Kidney (tissue), 14 donors: ENCODE data around the gene ELFN2. TPM values are rescaled to one million over a fixed set of nuclear protein-coding genes. Genes with fewer than 3 reads are reported as not detected.

Experiments
- DNase-seq, 5 donors: peaks; one replicate each; pipeline ENCODE4 v3.0.0-alpha.2; 2013 to 2020
- FAIRE-seq: peaks from 2 replicates; lab custom pipeline; 2012; peaks lifted over from hg19 to GRCh38; lab: Jason Lieb, UNC
- H3K27ac ChIP-seq, 2 donors: one replicate each; pipeline ENCODE4 v1.7.0; 2013; ENCODE audit warnings: low read depth in 2 of 2, low read length in 2 of 2, inconsistent platforms in 1 of 2
- H3K27me3 ChIP-seq: one replicate; pipeline ENCODE4 v1.7.1; 2013; ENCODE audit warnings: low read length, inconsistent platforms; ENCODE audit not compliant: control insufficient read depth, insufficient read depth
- H3K36me3 ChIP-seq, 3 donors: one replicate each; pipeline versions ENCODE4 v1.7.0 to v1.7.1; 2013; ENCODE audit warnings: low read length in 3 of 3, control low read depth in 1 of 3, inconsistent platforms in 1 of 3; ENCODE audit not compliant: insufficient read depth in 3 of 3, control insufficient read depth in 2 of 3
- H3K4me1 ChIP-seq, 3 donors: one replicate each; pipeline versions ENCODE4 v1.7.0 to v1.7.1; 2013; ENCODE audit warnings: low read length in 3 of 3, inconsistent platforms in 1 of 3, low read depth in 1 of 3; ENCODE audit not compliant: control insufficient read depth in 2 of 3, insufficient read depth in 2 of 3
- H3K4me3 ChIP-seq, 3 donors: one replicate each; pipeline versions ENCODE4 v1.7.0 to v1.8.1; 2013; ENCODE audit warnings: low read length in 3 of 3, control low read depth in 1 of 3, inconsistent platforms in 1 of 3
- H3K9ac ChIP-seq, 3 donors: one replicate each; pipeline versions ENCODE4 v1.7.0 to v1.7.1; 2013; ENCODE audit warnings: low read length in 3 of 3, control low read depth in 1 of 3, inconsistent platforms in 1 of 3
- H3K9me3 ChIP-seq, 3 donors: one replicate each; pipeline versions ENCODE4 v1.7.0 to v1.7.1; 2013; ENCODE audit warnings: low read length in 3 of 3, control low read depth in 1 of 3, inconsistent platforms in 1 of 3; ENCODE audit not compliant: control insufficient read depth in 2 of 3, insufficient read depth in 1 of 3
- intact Hi-C: fragments of 100-400 bp; cut with DNase I; formaldehyde crosslinking; loops from one replicate; pipeline ENCODE4 v1.11.1; 2022
- polyA plus RNA-seq: library from polyadenylated mRNA; stranded (reverse); fragments of 350-450 nt; fragmentation: Illumina TruSeq; extraction: RNeasy Lipid Tissue Mini Kit (QIAGEN cat#74804); gene quantifications from one replicate; pipeline ENCODE4 v1.2.3, GENCODE V29; 2014; ENCODE audit warnings: low read depth, low replicate concordance; ENCODE audit not compliant: insufficient read depth
- total RNA-seq: library from RNA; stranded (reverse); fragmentation: NEBNext Ultra II Directional; extraction: Animal tissue kit (Norgen Biotek cat#: 25700); gene quantifications from one replicate; pipeline ENCODE4 v1.2.1, GENCODE V29; 2021
- TF ChIP-seq, protein P1 (sequence below): IDR thresholded peaks from 3 replicates; pipeline ENCODE4 v1.5.1; 2012; ENCODE audit warnings: mild to moderate bottlenecking, moderate library complexity, borderline replicate concordance; ENCODE audit not compliant: insufficient read depth; ENCODE audit errors: extremely low read depth
- donor health status: control.
- donor health status: control.
- donor health status: control.
- donor health status: control.
- donor health status: control.
- donor health status: DM: yes; HTN: yes; CAD: no.
- donor health status: Normal renal cell carcinoma (clear cell type).

The ELFN2 gene
- total and polyA plus RNA-seq, 2 donors from 2014 or later: 0.19 to 4.6 TPM

DNA sequence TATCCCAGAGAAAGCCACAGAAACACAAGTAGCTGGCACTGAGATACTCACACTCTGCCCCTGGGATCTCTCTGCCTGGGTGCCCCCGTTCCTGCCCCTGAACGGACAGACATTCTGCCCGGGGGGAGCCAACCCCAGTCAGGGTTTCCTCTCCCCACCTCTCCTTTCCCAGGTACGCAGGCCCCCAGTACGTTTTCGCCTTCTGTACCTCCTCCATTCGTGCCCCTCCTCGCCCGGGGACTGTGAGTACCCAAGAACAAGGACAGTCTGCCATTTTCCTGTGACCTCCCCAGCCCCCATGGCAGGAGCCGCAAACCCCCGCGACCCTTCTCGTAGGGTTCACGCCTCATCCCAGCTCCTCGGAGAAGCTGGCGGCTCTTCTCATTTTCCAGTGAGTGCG is 29.1 kb upstream of the ELFN2 start:
- TF ChIP-seq, protein P1, sequence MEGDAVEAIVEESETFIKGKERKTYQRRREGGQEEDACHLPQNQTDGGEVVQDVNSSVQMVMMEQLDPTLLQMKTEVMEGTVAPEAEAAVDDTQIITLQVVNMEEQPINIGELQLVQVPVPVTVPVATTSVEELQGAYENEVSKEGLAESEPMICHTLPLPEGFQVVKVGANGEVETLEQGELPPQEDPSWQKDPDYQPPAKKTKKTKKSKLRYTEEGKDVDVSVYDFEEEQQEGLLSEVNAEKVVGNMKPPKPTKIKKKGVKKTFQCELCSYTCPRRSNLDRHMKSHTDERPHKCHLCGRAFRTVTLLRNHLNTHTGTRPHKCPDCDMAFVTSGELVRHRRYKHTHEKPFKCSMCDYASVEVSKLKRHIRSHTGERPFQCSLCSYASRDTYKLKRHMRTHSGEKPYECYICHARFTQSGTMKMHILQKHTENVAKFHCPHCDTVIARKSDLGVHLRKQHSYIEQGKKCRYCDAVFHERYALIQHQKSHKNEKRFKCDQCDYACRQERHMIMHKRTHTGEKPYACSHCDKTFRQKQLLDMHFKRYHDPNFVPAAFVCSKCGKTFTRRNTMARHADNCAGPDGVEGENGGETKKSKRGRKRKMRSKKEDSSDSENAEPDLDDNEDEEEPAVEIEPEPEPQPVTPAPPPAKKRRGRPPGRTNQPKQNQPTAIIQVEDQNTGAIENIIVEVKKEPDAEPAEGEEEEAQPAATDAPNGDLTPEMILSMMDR: no peak
- FAIRE-seq: no peak
- Histone ChIP-seq H3K9me3 (no peaks in the 10 kb centered on the region), H3K4me3 (no peak overlapping the region), H3K36me3 (no peaks in the 10 kb centered on the region), H3K27ac (no peak overlapping the region), H3K9ac (no peak overlapping the region), H3K4me1 (no peaks in the 10 kb centered on the region), H3K27me3 (no peaks in the 10 kb centered on the region)
- intact Hi-C loops: no loop called here
- DNase-seq: no peak

DNA sequence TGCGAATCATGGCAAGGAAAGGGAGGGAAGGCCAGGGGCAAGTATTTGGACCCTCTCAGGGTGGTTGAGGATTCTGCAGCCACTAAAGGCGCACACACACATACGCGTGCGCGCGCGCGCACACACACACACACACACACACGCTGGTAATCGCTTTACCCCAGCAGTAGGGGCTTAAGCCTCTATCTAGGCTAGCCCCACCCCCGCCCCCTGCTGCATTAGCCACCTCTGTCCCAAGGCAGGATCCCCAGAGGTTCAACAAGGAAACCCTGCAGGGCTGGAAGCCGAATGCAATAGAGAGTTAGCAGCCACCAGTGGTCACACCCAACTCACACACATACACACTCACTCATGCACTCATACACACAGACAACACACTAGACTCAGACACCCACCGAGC is 28.6 kb upstream of the ELFN2 start:
- Histone ChIP-seq H3K4me1 (no peaks in the 10 kb centered on the region), H3K4me3 (no peak overlapping the region), H3K27ac (no peak overlapping the region), H3K9ac (no peak overlapping the region), H3K36me3 (no peaks in the 10 kb centered on the region), H3K27me3 (no peaks in the 10 kb centered on the region), H3K9me3 (no peaks in the 10 kb centered on the region)
- intact Hi-C loops: no loop called here
- FAIRE-seq (no peak), DNase-seq (no peak)
- TF ChIP-seq, protein P1: no peak

DNA sequence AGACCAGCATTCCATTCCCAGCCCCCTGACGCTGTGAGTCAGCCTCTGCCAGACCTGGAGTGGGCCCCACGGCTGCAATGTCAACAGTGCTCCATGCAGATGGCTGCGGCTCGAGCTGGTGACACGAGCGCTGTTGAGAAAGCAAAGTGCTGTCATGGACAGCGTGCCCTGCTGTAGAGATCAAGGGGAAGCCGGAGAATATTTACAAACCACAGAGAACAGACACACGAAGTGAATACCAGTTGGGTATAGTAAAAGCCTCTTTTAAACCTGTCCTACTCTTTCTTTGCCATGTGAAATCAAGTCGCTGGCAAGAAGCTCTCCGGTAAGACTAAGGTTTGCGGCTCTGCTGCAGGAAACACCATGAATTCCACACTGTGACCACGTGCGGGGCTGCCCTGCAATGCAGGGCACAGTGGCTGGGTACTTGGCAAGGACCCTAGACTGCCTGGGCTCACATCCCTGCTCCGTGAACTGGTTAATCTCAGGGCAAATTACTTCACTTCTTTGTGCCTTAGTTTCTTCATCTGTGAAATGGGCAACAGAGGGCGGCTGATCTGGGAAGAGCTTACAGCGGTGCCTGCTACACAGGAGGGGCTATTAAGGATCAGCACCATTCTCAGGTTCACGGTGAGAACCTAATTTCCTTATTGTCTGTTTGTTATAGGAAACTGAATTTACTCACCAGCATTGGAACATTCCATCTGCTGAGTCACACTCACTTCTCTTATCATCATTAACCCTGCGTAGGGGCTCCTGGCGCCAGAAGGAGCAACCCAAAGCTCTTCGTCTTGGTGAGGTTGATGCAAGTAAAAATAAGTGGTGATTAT is 27.8 kb upstream of the ELFN2 start:
- Histone ChIP-seq H3K4me3 (no peak overlapping the region), H3K27me3 (no peaks in the 10 kb centered on the region), H3K9me3 (no peaks in the 10 kb centered on the region), H3K27ac (no peak overlapping the region), H3K36me3 (no peaks in the 10 kb centered on the region), H3K9ac (no peak overlapping the region), H3K4me1 (no peaks in the 10 kb centered on the region)
- FAIRE-seq: no peak
- TF ChIP-seq, protein P1: no peak
- peak in 2 of 5 donors; percentile 29 to 38 for DNase-seq
- intact Hi-C loops: no loop called here
